HTR-8/SVneo (cell line): ENCODE results near the gene QSOX2.

Experiments
- DNase-seq: peaks from one replicate; pipeline ENCODE4 v3.0.0; 2011; ENCODE audit warnings: low spot score, mixed read lengths; ENCODE audit not compliant: insufficient read length
- FAIRE-seq: peaks from 2 replicates; lab custom pipeline; 2011; peaks lifted over from hg19 to GRCh38; lab: Jason Lieb, UNC

QSOX2 gene

GRCh38 chr9:136196404-136197083 is 49.1 kb downstream of the QSOX2 start:
- FAIRE-seq: no peak

GRCh38 chr9:136194540-136194939 is 51.1 kb downstream of the QSOX2 start:
- FAIRE-seq: no peak
- DNase-seq: no peak

More at GRCh38 chr9:136196404-136197083, 49.1 kb downstream of the QSOX2 start:
- no peak for DNase-seq

- DNase-seq: no peak
Observed at GRCh38 chr9:136193891-136194279, 51.7 kb downstream of the QSOX2 start.

GRCh38 chr9:136193127-136193890 is 52.3 kb downstream of the QSOX2 start:
- FAIRE-seq (no peak), DNase-seq (no peak)

More at GRCh38 chr9:136193891-136194279, 51.7 kb downstream of the QSOX2 start:
- FAIRE-seq: no peak

GRCh38 chr9:136192289-136193126 is 53.1 kb downstream of the QSOX2 start:
- no peak for DNase-seq
- no peak for FAIRE-seq

- DNase-seq: no peak
- no peak for FAIRE-seq
Observed at GRCh38 chr9:136191960-136192286, 53.7 kb downstream of the QSOX2 start.

GRCh38 chr9:136191099-136191959 is 54.3 kb downstream of the QSOX2 start:
- FAIRE-seq (no peak), DNase-seq (no peak)

GRCh38 chr9:136190656-136191055 is 55.0 kb downstream of the QSOX2 start:
- DNase-seq: no peak
- no peak for FAIRE-seq

- FAIRE-seq (no peak), DNase-seq (no peak)
Observed at GRCh38 chr9:136190237-136190601, 55.4 kb downstream of the QSOX2 start.

GRCh38 chr9:136189394-136190236 is 56.0 kb downstream of the QSOX2 start:
- FAIRE-seq: no peak
- DNase-seq: no peak

GRCh38 chr9:136187683-136188586 is 57.7 kb downstream of the QSOX2 start:
- no peak for FAIRE-seq

GRCh38 chr9:136187197-136187596 is 58.4 kb downstream of the QSOX2 start:
- DNase-seq (no peak), FAIRE-seq (no peak)

More at GRCh38 chr9:136187683-136188586, 57.7 kb downstream of the QSOX2 start:
- DNase-seq: no peak

- no peak for FAIRE-seq
Observed at GRCh38 chr9:136186386-136186785, 59.2 kb downstream of the QSOX2 start.

GRCh38 chr9:136185596-136186366 is 59.8 kb downstream of the QSOX2 start:
- FAIRE-seq (no peak), DNase-seq (no peak)

More at GRCh38 chr9:136186386-136186785, 59.2 kb downstream of the QSOX2 start:
- no peak for DNase-seq

- FAIRE-seq (no peak), DNase-seq (no peak)
Observed at GRCh38 chr9:136185066-136185465, 60.5 kb downstream of the QSOX2 start.

- DNase-seq (no peak), FAIRE-seq (no peak)
Observed at GRCh38 chr9:136182850-136183422, 62.7 kb downstream of the QSOX2 start.

GRCh38 chr9:136182420-136182787 is 63.2 kb downstream of the QSOX2 start:
- DNase-seq (no peak), FAIRE-seq (no peak)
